Activated CD4-positive, alpha-beta T cell treated with anti-CD3 and anti-CD28 coated beads for 36 hours (primary cell): Measurements from ENCODE around the gene ARHGAP6. TPM values are rescaled to one million over a fixed set of nuclear protein-coding genes. Genes with fewer than 3 reads are reported as not detected.

Experiments
- ATAC-seq: fragments of 200-7000 bp; cut with Tn5 transposase; one replicate; pipeline ENCODE4 v1.10.0; 2021; ENCODE audit warnings: mild to moderate bottlenecking, moderate library complexity
- CTCF ChIA-PET: fragments of 350-600 bp; sonication (Branson Sonifier 250); formaldehyde crosslinking; loops from one replicate; lab custom pipeline; 2021; ENCODE audit warnings: antibody characterized with exemption; lab: Charles Lee
- POLR2A ChIA-PET: fragments of 350-600 bp; sonication (Branson Sonifier 250); formaldehyde crosslinking; loops from one replicate; lab custom pipeline; 2021; ENCODE audit warnings: antibody characterized with exemption, inconsistent platforms; lab: Charles Lee
- DNase-seq: peaks from one replicate; pipeline ENCODE4 v3.0.0-alpha.2; 2020
- H3K27ac Mint-ChIP-seq: one replicate; pipeline ENCODE4 v1.8.0; 2021; ENCODE audit warnings: mixed read lengths
- H3K27me3 Mint-ChIP-seq: one replicate; pipeline ENCODE4 v1.8.0; 2021; ENCODE audit warnings: mixed read lengths
- H3K36me3 Mint-ChIP-seq: one replicate; pipeline ENCODE4 v1.8.0; 2021; ENCODE audit warnings: low read depth, mixed read lengths
- H3K4me1 Mint-ChIP-seq: one replicate; pipeline ENCODE4 v1.8.0; 2021; ENCODE audit warnings: mixed read lengths
- H3K4me3 Mint-ChIP-seq: one replicate; pipeline ENCODE4 v1.8.0; 2021; ENCODE audit warnings: mild to moderate bottlenecking, moderate library complexity, mixed read lengths
- H3K9me3 Mint-ChIP-seq: one replicate; pipeline ENCODE4 v1.8.0; 2021; ENCODE audit warnings: low read depth, mixed read lengths
- intact Hi-C, 2 experiments: fragments of 100-400 bp; cut with DNase I in 1 of 2; cut with micrococcal nuclease in 1 of 2; formaldehyde crosslinking; loops; one replicate each; pipeline versions ENCODE4 v1.14.2 to v1.15.1; 2022 to 2024; cut with DNase I, micrococcal nuclease
- total RNA-seq, 2 experiments: library from RNA; stranded (reverse); gene quantifications; one replicate each; pipeline ENCODE4 v1.2.3, GENCODE V29; 2021

ARHGAP6 gene
- total RNA-seq, 2 experiments from 2014 or later, result not detected

GRCh38 chrX:11287505-11287904 is 378.2 kb downstream of the ARHGAP6 start:
- H3K4me3 Mint-ChIP-seq, result no peak overlapping the region
- no peaks in the 10 kb centered on the region for H3K27me3 Mint-ChIP-seq
- H3K36me3 Mint-ChIP-seq, result no peaks in the 10 kb centered on the region
- CTCF ChIA-PET, result no interaction called here
- intact Hi-C loops, result no loop called here
- POLR2A ChIA-PET, result no interaction called here
- no peaks in the 10 kb centered on the region for H3K9me3 Mint-ChIP-seq
- no peak overlapping the region for H3K27ac Mint-ChIP-seq
- ATAC-seq (no peak), DNase-seq (no peak)
- no peaks in the 10 kb centered on the region for H3K4me1 Mint-ChIP-seq

DNA sequence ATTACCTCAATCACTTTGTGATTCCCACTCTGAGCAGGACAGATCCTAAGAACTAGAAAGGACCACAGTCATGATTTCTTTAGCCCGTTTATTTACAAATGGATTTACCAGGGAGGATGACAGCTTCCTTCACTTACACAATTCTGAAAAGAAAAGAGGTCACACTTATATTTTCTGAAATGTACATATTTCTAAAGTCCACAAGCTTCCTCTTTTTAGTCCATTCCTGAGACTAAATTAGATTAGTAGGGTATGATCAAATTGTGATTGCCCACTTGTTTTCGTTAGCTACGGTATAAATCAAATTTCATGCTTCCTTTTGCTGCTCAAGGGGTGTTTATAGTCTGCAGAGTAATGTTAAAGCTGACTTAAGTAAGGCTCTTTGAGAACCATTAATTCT is 380.1 kb downstream of the ARHGAP6 start:
- ChIA-PET POLR2A (no interaction called here), CTCF (interaction anchor here (0.5 kb wide), 1 partner anchor 96 kb away, joined by 3 read pairs; no protein-coding TSS in a partner anchor)
- no peak for ATAC-seq
- Mint-ChIP-seq H3K27ac (no peak overlapping the region), H3K27me3 (no peaks in the 10 kb centered on the region), H3K36me3 (no peaks in the 10 kb centered on the region), H3K4me3 (no peak overlapping the region), H3K4me1 (no peaks in the 10 kb centered on the region), H3K9me3 (no peaks in the 10 kb centered on the region)
- intact Hi-C loops, result no loop called here
- no peak for DNase-seq

- Mint-ChIP-seq H3K27me3 (no peaks in the 10 kb centered on the region), H3K4me3 (no peak overlapping the region), H3K9me3 (no peaks in the 10 kb centered on the region), H3K27ac (no peak overlapping the region), H3K36me3 (no peaks in the 10 kb centered on the region), H3K4me1 (no peaks in the 10 kb centered on the region)
- ATAC-seq (no peak), DNase-seq (no peak)
- ChIA-PET CTCF (no interaction called here), POLR2A (no interaction called here)
- intact Hi-C loops, result no loop called here
Observed at GRCh38 chrX:11282043-11282442, 383.7 kb downstream of the ARHGAP6 start.

GRCh38 chrX:11273544-11273943 is 392.2 kb downstream of the ARHGAP6 start:
- DNase-seq, result no peak
- no peaks in the 10 kb centered on the region for H3K36me3 Mint-ChIP-seq
- H3K9me3 Mint-ChIP-seq, result no peaks in the 10 kb centered on the region
- no peak overlapping the region for H3K4me3 Mint-ChIP-seq
- H3K4me1 Mint-ChIP-seq, result no peaks in the 10 kb centered on the region
- intact Hi-C loops, result no loop called here
- peaks cover 3% of the 10 kb centered on the region for H3K27me3 Mint-ChIP-seq
- ATAC-seq, result no peak
- POLR2A ChIA-PET, result no interaction called here
- no peak overlapping the region for H3K27ac Mint-ChIP-seq
- CTCF ChIA-PET, result no interaction called here

- Mint-ChIP-seq H3K4me1 (no peaks in the 10 kb centered on the region), H3K27ac (no peak overlapping the region), H3K36me3 (no peaks in the 10 kb centered on the region), H3K9me3 (no peaks in the 10 kb centered on the region), H3K4me3 (no peak overlapping the region), H3K27me3 (peaks cover 3% of the 10 kb centered on the region)
- ChIA-PET CTCF (no interaction called here), POLR2A (no interaction called here)
- DNase-seq (no peak), ATAC-seq (no peak)
- intact Hi-C loops, result no loop called here
Observed at GRCh38 chrX:11272863-11273262, 392.9 kb downstream of the ARHGAP6 start.

GRCh38 chrX:11272290-11272689 is 393.4 kb downstream of the ARHGAP6 start:
- ATAC-seq (no peak), DNase-seq (no peak)
- no peaks in the 10 kb centered on the region for H3K9me3 Mint-ChIP-seq
- H3K4me3 Mint-ChIP-seq, result no peak overlapping the region
- H3K36me3 Mint-ChIP-seq, result no peaks in the 10 kb centered on the region
- CTCF ChIA-PET, result no interaction called here
- H3K27me3 Mint-ChIP-seq, result peaks cover 3% of the 10 kb centered on the region
- no peaks in the 10 kb centered on the region for H3K4me1 Mint-ChIP-seq
- intact Hi-C loops, result no loop called here
- H3K27ac Mint-ChIP-seq, result no peak overlapping the region
- POLR2A ChIA-PET, result no interaction called here

- no peak for DNase-seq
- intact Hi-C loops, result no loop called here
- POLR2A ChIA-PET, result no interaction called here
Observed at GRCh38 chrX:11269996-11270395, 395.7 kb downstream of the ARHGAP6 start.

GRCh38 chrX:11269006-11269405 is 396.7 kb downstream of the ARHGAP6 start:
- no peaks in the 10 kb centered on the region for H3K27me3 Mint-ChIP-seq
- CTCF ChIA-PET, result interaction anchor here (0.6 kb wide), 1 partner anchor 276 kb away, joined by 3 read pairs; no protein-coding TSS in a partner anchor

More at GRCh38 chrX:11269996-11270395, 395.7 kb downstream of the ARHGAP6 start:
- no peaks in the 10 kb centered on the region for H3K4me1 Mint-ChIP-seq
- H3K9me3 Mint-ChIP-seq, result no peaks in the 10 kb centered on the region
- H3K27ac Mint-ChIP-seq, result no peak overlapping the region
- CTCF ChIA-PET, result no interaction called here
- H3K27me3 Mint-ChIP-seq, result no peaks in the 10 kb centered on the region
- H3K4me3 Mint-ChIP-seq, result no peak overlapping the region
- ATAC-seq, result no peak
- H3K36me3 Mint-ChIP-seq, result no peaks in the 10 kb centered on the region

GRCh38 chrX:11267425-11267824 is 398.3 kb downstream of the ARHGAP6 start:
- H3K36me3 Mint-ChIP-seq, result no peaks in the 10 kb centered on the region
- intact Hi-C loops, result no loop called here
- H3K4me3 Mint-ChIP-seq, result no peak overlapping the region
- H3K27me3 Mint-ChIP-seq, result no peaks in the 10 kb centered on the region
- ATAC-seq, result no peak
- no peaks in the 10 kb centered on the region for H3K4me1 Mint-ChIP-seq
- no peak for DNase-seq
- no peaks in the 10 kb centered on the region for H3K9me3 Mint-ChIP-seq
- H3K27ac Mint-ChIP-seq, result no peak overlapping the region
- CTCF ChIA-PET, result no interaction called here
- POLR2A ChIA-PET, result no interaction called here

More at GRCh38 chrX:11269006-11269405, 396.7 kb downstream of the ARHGAP6 start:
- Mint-ChIP-seq H3K4me3 (no peak overlapping the region), H3K27ac (no peak overlapping the region), H3K4me1 (no peaks in the 10 kb centered on the region), H3K36me3 (no peaks in the 10 kb centered on the region), H3K9me3 (no peaks in the 10 kb centered on the region)
- intact Hi-C loops, result no loop called here
- DNase-seq, result no peak
- POLR2A ChIA-PET, result no interaction called here
- ATAC-seq, result no peak

DNA sequence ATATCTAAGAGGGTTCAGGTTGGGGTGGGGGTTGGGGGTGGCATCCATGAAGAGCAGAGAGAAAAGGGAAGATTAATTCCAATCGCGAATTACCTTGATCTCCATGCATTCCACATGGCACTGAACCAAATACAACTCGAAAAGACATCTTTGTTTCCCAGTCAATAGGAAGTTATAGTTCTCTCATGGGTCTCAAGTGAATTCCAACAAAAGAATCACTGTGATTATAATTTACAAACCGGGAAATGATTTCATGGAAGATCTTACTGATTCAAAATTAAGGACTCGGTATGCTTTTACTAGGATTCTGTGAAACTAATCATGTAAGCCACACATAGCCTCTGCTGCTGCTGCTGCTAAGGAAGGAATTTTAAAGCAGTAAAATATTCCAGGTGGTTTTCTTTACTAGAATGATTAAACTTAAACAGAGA is 399.1 kb downstream of the ARHGAP6 start:
- H3K27me3 Mint-ChIP-seq, result no peaks in the 10 kb centered on the region
- ATAC-seq (no peak), DNase-seq (no peak)
- no peaks in the 10 kb centered on the region for H3K9me3 Mint-ChIP-seq
- ChIA-PET CTCF (no interaction called here), POLR2A (no interaction called here)
- H3K36me3 Mint-ChIP-seq, result no peaks in the 10 kb centered on the region
- no peak overlapping the region for H3K27ac Mint-ChIP-seq
- intact Hi-C loops, result no loop called here
- H3K4me1 Mint-ChIP-seq, result no peaks in the 10 kb centered on the region
- no peak overlapping the region for H3K4me3 Mint-ChIP-seq

DNA sequence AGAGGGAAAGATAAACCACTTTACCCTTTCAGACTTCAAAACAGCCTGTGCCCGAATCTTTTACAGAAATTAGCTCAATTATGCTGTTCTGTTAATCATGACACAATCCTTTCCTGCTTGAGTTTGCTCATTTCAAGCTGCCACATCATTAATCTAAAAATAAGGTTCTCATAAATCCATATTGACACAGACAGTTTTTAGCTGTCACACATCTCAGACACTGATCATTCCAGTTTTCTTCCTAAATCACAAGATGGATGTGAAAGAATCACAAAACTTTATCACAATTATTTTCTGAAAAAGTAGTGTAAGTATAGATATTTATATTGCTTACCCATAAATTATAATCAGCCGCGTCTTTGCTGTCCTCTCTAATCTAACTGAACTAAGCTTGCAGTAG is 400.4 kb downstream of the ARHGAP6 start:
- ATAC-seq (no peak), DNase-seq (no peak)
- POLR2A ChIA-PET, result no interaction called here
- Mint-ChIP-seq H3K27ac (no peak overlapping the region), H3K9me3 (no peaks in the 10 kb centered on the region), H3K27me3 (no peaks in the 10 kb centered on the region), H3K4me1 (no peaks in the 10 kb centered on the region), H3K4me3 (no peak overlapping the region), H3K36me3 (no peaks in the 10 kb centered on the region)
- intact Hi-C loops, result no loop called here
- CTCF ChIA-PET, result no interaction called here

DNA sequence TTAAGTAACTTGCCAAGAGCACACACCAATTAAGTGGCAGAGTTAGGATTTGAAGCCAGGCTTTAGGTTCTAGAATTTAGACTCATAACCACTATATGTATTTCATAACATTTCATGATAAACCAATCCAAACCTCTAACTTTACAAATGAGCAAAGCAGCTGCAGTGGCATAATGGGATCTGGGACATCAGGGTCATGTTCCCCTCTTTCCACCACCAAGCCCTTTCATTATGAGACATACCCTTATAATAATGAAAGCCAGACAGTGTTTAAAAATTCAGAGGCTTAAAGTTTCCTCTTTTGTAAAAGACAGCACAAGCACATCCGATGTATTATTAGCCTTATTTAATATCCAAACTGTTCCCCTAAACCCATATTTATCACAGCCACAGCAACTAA is 400.8 kb downstream of the ARHGAP6 start:
- CTCF ChIA-PET, result no interaction called here
- Mint-ChIP-seq H3K27ac (no peak overlapping the region), H3K9me3 (no peaks in the 10 kb centered on the region), H3K4me3 (no peak overlapping the region), H3K27me3 (no peaks in the 10 kb centered on the region), H3K36me3 (no peaks in the 10 kb centered on the region), H3K4me1 (no peaks in the 10 kb centered on the region)
- ATAC-seq (no peak), DNase-seq (no peak)
- intact Hi-C loops, result no loop called here
- POLR2A ChIA-PET, result no interaction called here

GRCh38 chrX:11261260-11261659 is 404.5 kb downstream of the ARHGAP6 start:
- Mint-ChIP-seq H3K4me1 (no peaks in the 10 kb centered on the region), H3K27ac (no peak overlapping the region), H3K4me3 (no peak overlapping the region), H3K27me3 (peaks cover 2% of the 10 kb centered on the region), H3K36me3 (no peaks in the 10 kb centered on the region), H3K9me3 (no peaks in the 10 kb centered on the region)
- ChIA-PET POLR2A (no interaction called here), CTCF (no interaction called here)
- DNase-seq, result no peak
- intact Hi-C loops, result no loop called here
- ATAC-seq, result no peak
